ENCODE data around the gene ACLY.

The ACLY gene

DNA sequence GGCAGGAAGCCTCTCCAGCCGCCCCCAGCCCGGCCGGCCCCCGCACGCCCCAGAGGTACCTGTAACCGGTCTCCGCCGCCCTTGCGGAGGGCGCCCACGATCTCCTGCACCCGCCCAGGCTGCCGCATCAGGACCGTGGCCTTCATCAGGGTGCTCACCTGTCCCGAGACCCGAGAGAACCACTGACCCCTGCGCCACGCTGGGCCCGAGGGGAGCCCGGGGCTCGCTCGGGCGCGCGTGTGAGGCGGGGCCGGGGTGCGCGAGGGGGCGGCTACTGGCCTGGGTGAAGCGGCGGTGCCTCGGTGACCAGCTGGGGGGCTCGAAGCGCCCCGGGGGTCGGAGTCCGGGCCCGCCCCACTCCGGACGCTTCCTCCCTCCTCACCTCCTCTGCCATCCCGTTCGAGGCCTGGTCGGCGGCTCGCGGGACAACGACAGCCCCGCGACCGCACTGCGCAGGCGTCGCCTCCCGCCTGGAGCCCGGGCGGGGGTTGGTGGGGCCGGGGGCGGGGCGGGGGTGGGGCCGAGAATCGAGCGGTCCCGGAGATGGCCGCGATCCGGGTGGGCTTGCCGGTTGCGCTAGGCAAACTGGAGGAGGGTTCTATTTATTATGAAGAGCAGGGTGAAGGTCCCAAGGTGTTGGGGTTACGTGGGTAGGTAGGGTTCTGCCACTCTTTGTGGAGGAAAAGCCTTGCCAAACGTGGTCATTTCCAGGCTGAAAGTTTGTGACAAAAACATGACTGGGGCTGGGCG, 82.8 kb downstream of the ACLY start, which contains the start of gene NT5C3B (continued):
- TF ChIP-seq, protein P1, sequence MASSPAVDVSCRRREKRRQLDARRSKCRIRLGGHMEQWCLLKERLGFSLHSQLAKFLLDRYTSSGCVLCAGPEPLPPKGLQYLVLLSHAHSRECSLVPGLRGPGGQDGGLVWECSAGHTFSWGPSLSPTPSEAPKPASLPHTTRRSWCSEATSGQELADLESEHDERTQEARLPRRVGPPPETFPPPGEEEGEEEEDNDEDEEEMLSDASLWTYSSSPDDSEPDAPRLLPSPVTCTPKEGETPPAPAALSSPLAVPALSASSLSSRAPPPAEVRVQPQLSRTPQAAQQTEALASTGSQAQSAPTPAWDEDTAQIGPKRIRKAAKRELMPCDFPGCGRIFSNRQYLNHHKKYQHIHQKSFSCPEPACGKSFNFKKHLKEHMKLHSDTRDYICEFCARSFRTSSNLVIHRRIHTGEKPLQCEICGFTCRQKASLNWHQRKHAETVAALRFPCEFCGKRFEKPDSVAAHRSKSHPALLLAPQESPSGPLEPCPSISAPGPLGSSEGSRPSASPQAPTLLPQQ (tag by site-specific recombination; IDR thresholded peaks at IDR 0.05), result no peak
- TF ChIP-seq HOXC10 (CRISPR knock-in tag; IDR thresholded peaks at IDR 0.05) (no peak), ZNF157 (tag by site-specific recombination; IDR thresholded peaks at IDR 0.05) (no peak), FEZF1 (tag by site-specific recombination; IDR thresholded peaks at IDR 0.05) (no peak), ZNF585B (tag by site-specific recombination; IDR thresholded peaks at IDR 0.05) (no peak), ZNF292 (tag by site-specific recombination; IDR thresholded peaks at IDR 0.05; ENCODE audit: borderline replicate concordance, low read depth) (no peak), ZNF571 (tag by site-specific recombination; IDR thresholded peaks at IDR 0.05) (no peak), ZNF423 (tag by site-specific recombination; IDR thresholded peaks at IDR 0.05) (no peak), ZNF10 (tag by site-specific recombination; IDR thresholded peaks at IDR 0.05) (no peak), BCL11A (tag by site-specific recombination; IDR thresholded peaks at IDR 0.05; ENCODE audit: low read depth) (no peak), ZSCAN23 (tag by site-specific recombination; IDR thresholded peaks at IDR 0.05) (no peak), ZNF48 (tag by site-specific recombination; IDR thresholded peaks at IDR 0.05) (no peak), ZNF701 (tag by site-specific recombination; IDR thresholded peaks at IDR 0.05) (no peak), ZNF184 (tag by site-specific recombination; IDR thresholded peaks at IDR 0.05) (no peak), ZNF214 (tag by site-specific recombination; IDR thresholded peaks at IDR 0.05; ENCODE audit: borderline replicate concordance) (no peak), SCRT1 (tag by site-specific recombination; IDR thresholded peaks at IDR 0.05; ENCODE audit: borderline replicate concordance) (no peak), ZNF274 (IDR thresholded peaks at IDR 0.05; ENCODE audit: low read length) (no peak), ZNF274 (tag by site-specific recombination; IDR thresholded peaks at IDR 0.05; ENCODE audit: borderline replicate concordance) (no peak)
- TF ChIP-seq, protein P2, sequence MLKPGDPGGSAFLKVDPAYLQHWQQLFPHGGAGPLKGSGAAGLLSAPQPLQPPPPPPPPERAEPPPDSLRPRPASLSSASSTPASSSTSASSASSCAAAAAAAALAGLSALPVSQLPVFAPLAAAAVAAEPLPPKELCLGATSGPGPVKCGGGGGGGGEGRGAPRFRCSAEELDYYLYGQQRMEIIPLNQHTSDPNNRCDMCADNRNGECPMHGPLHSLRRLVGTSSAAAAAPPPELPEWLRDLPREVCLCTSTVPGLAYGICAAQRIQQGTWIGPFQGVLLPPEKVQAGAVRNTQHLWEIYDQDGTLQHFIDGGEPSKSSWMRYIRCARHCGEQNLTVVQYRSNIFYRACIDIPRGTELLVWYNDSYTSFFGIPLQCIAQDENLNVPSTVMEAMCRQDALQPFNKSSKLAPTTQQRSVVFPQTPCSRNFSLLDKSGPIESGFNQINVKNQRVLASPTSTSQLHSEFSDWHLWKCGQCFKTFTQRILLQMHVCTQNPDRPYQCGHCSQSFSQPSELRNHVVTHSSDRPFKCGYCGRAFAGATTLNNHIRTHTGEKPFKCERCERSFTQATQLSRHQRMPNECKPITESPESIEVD (tag by site-specific recombination; IDR thresholded peaks at IDR 0.05), result no peak
- TF ChIP-seq, protein P3, sequence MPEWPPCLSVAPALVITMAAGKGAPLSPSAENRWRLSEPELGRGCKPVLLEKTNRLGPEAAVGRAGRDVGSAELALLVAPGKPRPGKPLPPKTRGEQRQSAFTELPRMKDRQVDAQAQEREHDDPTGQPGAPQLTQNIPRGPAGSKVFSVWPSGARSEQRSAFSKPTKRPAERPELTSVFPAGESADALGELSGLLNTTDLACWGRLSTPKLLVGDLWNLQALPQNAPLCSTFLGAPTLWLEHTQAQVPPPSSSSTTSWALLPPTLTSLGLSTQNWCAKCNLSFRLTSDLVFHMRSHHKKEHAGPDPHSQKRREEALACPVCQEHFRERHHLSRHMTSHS (tag by site-specific recombination; IDR thresholded peaks at IDR 0.05), result no peak
- TF ChIP-seq, protein P4, sequence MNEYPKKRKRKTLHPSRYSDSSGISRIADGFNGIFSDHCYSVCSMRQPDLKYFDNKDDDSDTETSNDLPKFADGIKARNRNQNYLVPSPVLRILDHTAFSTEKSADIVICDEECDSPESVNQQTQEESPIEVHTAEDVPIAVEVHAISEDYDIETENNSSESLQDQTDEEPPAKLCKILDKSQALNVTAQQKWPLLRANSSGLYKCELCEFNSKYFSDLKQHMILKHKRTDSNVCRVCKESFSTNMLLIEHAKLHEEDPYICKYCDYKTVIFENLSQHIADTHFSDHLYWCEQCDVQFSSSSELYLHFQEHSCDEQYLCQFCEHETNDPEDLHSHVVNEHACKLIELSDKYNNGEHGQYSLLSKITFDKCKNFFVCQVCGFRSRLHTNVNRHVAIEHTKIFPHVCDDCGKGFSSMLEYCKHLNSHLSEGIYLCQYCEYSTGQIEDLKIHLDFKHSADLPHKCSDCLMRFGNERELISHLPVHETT (tag by site-specific recombination; IDR thresholded peaks at IDR 0.05), result no peak
- TF ChIP-seq, protein P5, sequence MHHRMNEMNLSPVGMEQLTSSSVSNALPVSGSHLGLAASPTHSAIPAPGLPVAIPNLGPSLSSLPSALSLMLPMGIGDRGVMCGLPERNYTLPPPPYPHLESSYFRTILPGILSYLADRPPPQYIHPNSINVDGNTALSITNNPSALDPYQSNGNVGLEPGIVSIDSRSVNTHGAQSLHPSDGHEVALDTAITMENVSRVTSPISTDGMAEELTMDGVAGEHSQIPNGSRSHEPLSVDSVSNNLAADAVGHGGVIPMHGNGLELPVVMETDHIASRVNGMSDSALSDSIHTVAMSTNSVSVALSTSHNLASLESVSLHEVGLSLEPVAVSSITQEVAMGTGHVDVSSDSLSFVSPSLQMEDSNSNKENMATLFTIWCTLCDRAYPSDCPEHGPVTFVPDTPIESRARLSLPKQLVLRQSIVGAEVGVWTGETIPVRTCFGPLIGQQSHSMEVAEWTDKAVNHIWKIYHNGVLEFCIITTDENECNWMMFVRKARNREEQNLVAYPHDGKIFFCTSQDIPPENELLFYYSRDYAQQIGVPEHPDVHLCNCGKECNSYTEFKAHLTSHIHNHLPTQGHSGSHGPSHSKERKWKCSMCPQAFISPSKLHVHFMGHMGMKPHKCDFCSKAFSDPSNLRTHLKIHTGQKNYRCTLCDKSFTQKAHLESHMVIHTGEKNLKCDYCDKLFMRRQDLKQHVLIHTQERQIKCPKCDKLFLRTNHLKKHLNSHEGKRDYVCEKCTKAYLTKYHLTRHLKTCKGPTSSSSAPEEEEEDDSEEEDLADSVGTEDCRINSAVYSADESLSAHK (tag by site-specific recombination; IDR thresholded peaks at IDR 0.05), result no peak
- TF ChIP-seq, protein P6, sequence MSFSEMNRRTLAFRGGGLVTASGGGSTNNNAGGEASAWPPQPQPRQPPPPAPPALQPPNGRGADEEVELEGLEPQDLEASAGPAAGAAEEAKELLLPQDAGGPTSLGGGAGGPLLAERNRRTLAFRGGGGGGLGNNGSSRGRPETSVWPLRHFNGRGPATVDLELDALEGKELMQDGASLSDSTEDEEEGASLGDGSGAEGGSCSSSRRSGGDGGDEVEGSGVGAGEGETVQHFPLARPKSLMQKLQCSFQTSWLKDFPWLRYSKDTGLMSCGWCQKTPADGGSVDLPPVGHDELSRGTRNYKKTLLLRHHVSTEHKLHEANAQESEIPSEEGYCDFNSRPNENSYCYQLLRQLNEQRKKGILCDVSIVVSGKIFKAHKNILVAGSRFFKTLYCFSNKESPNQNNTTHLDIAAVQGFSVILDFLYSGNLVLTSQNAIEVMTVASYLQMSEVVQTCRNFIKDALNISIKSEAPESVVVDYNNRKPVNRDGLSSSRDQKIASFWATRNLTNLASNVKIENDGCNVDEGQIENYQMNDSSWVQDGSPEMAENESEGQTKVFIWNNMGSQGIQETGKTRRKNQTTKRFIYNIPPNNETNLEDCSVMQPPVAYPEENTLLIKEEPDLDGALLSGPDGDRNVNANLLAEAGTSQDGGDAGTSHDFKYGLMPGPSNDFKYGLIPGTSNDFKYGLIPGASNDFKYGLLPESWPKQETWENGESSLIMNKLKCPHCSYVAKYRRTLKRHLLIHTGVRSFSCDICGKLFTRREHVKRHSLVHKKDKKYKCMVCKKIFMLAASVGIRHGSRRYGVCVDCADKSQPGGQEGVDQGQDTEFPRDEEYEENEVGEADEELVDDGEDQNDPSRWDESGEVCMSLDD (tag by site-specific recombination; IDR thresholded peaks at IDR 0.05), result peak; percentile 58
- TF ChIP-seq, protein P7, sequence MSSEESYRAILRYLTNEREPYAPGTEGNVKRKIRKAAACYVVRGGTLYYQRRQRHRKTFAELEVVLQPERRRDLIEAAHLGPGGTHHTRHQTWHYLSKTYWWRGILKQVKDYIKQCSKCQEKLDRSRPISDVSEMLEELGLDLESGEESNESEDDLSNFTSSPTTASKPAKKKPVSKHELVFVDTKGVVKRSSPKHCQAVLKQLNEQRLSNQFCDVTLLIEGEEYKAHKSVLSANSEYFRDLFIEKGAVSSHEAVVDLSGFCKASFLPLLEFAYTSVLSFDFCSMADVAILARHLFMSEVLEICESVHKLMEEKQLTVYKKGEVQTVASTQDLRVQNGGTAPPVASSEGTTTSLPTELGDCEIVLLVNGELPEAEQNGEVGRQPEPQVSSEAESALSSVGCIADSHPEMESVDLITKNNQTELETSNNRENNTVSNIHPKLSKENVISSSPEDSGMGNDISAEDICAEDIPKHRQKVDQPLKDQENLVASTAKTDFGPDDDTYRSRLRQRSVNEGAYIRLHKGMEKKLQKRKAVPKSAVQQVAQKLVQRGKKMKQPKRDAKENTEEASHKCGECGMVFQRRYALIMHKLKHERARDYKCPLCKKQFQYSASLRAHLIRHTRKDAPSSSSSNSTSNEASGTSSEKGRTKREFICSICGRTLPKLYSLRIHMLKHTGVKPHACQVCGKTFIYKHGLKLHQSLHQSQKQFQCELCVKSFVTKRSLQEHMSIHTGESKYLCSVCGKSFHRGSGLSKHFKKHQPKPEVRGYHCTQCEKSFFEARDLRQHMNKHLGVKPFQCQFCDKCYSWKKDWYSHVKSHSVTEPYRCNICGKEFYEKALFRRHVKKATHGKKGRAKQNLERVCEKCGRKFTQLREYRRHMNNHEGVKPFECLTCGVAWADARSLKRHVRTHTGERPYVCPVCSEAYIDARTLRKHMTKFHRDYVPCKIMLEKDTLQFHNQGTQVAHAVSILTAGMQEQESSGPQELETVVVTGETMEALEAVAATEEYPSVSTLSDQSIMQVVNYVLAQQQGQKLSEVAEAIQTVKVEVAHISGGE (tag by site-specific recombination; conservative IDR thresholded peaks at IDR 0.05; ENCODE audit: low read depth), result no peak

Measured in HEK293 (cell line).